T-helper 9 cell (primary cell): ENCODE results near the gene PITRM1.
"Not testable (repeated sequence)": the region's sequence is repeated elsewhere in the genome, so short reads cannot be mapped to it uniquely, and the experiment has no call there.

Source experiments
- DNase-seq: peaks from one replicate; pipeline ENCODE4 v3.0.0-alpha.2; 2020

The PITRM1 gene

GRCh38 chr10:3196958-3197347 is 24.4 kb upstream of the PITRM1 start:
- no peak for DNase-seq

GRCh38 chr10:3196482-3196881 is 23.9 kb upstream of the PITRM1 start:
- no peak for DNase-seq

- no peak for DNase-seq
Observed at GRCh38 chr10:3195726-3196125, 23.1 kb upstream of the PITRM1 start.

GRCh38 chr10:3195286-3195685 is 22.7 kb upstream of the PITRM1 start:
- DNase-seq = no peak

GRCh38 chr10:3194871-3195270 is 22.3 kb upstream of the PITRM1 start:
- DNase-seq = no peak

- DNase-seq = no peak
Observed at GRCh38 chr10:3193751-3194150, 21.2 kb upstream of the PITRM1 start.

GRCh38 chr10:3192856-3193635 is 20.5 kb upstream of the PITRM1 start:
- peak; percentile 37 for DNase-seq

GRCh38 chr10:3190817-3191216 is 18.2 kb upstream of the PITRM1 start:
- DNase-seq = no peak

GRCh38 chr10:3187229-3187628 is 14.6 kb upstream of the PITRM1 start:
- not testable (repeated sequence) for DNase-seq

GRCh38 chr10:3186368-3186767 is 13.8 kb upstream of the PITRM1 start:
- no peak for DNase-seq

- no peak for DNase-seq
Observed at GRCh38 chr10:3185386-3185785, 12.8 kb upstream of the PITRM1 start.

- DNase-seq = no peak
Observed at GRCh38 chr10:3180355-3181025, 7.9 kb upstream of the PITRM1 start.

- no peak for DNase-seq
Observed at GRCh38 chr10:3179174-3179573, 6.6 kb upstream of the PITRM1 start.

GRCh38 chr10:3178042-3178441 is 5.5 kb upstream of the PITRM1 start:
- no peak for DNase-seq

GRCh38 chr10:3173171-3173878 is 743 bp upstream of the PITRM1 start:
- no peak for DNase-seq

GRCh38 chr10:3172081-3172445 is 519 bp downstream of the PITRM1 start:
- no peak for DNase-seq

- DNase-seq = not testable (repeated sequence)
Observed at GRCh38 chr10:3171488-3171887, 1.1 kb downstream of the PITRM1 start.

- DNase-seq = no peak
Observed at GRCh38 chr10:3169673-3170072, 2.9 kb downstream of the PITRM1 start.

GRCh38 chr10:3169271-3169670 is 3.3 kb downstream of the PITRM1 start:
- no peak for DNase-seq

GRCh38 chr10:3167611-3168330 is 4.8 kb downstream of the PITRM1 start:
- DNase-seq = no peak

- DNase-seq = no peak
Observed at GRCh38 chr10:3166496-3167290, 5.9 kb downstream of the PITRM1 start.

GRCh38 chr10:3165196-3165595 is 7.4 kb downstream of the PITRM1 start:
- no peak for DNase-seq
